Kidney glomerular epithelial cell (primary cell): Measurements from ENCODE around the gene PTGDS.

ENCODE experiments used
- DNase-seq: peaks from one replicate; lab custom pipeline; 2025; lab: John Stamatoyannopoulos, UW

PTGDS gene

GRCh38 chr9:136945333-136946227 is 31.7 kb upstream of the PTGDS start:
- no peak for DNase-seq

- DNase-seq: no peak
Observed at GRCh38 chr9:136946228-136947027, 30.9 kb upstream of the PTGDS start.

- no peak for DNase-seq
Observed at GRCh38 chr9:136947028-136947891, 30.0 kb upstream of the PTGDS start.

- DNase-seq: no peak
Observed at GRCh38 chr9:136947955-136948510, 29.3 kb upstream of the PTGDS start.

GRCh38 chr9:136949239-136949816 is 28.0 kb upstream of the PTGDS start:
- no peak for DNase-seq

GRCh38 chr9:136949817-136950655 is 27.3 kb upstream of the PTGDS start:
- peak; percentile 84 for DNase-seq

- DNase-seq: no peak
Observed at GRCh38 chr9:136950656-136951276, 26.5 kb upstream of the PTGDS start.

GRCh38 chr9:136951541-136952320 is 25.6 kb upstream of the PTGDS start, which contains the start of gene LCN12:
LCN12 (plus strand) TSS chr9:136952273; CDS start chr9:136952328, 55 bp downstream.
- no peak for DNase-seq

GRCh38 chr9:136952321-136952850 is 24.9 kb upstream of the PTGDS start:
- no peak for DNase-seq

GRCh38 chr9:136952876-136953770 is 24.2 kb upstream of the PTGDS start:
- DNase-seq: no peak

- DNase-seq: no peak
Observed at GRCh38 chr9:136953771-136954269, 23.5 kb upstream of the PTGDS start.

GRCh38 chr9:136954270-136955083 is 22.8 kb upstream of the PTGDS start:
- DNase-seq: no peak

GRCh38 chr9:136955202-136955942 is 21.9 kb upstream of the PTGDS start:
- DNase-seq: no peak

GRCh38 chr9:136955943-136956335 is 21.4 kb upstream of the PTGDS start:
- no peak for DNase-seq

GRCh38 chr9:136956604-136957003 is 20.7 kb upstream of the PTGDS start:
- no peak for DNase-seq

GRCh38 chr9:136957461-136957860 is 19.8 kb upstream of the PTGDS start:
- no peak for DNase-seq
